A549 (cell line): ENCODE results near the gene NEDD4L.

Experiments used
- BCL3 ChIP-seq: fragments of >200 bp; sonication (Bioruptor Twin); formaldehyde crosslinking; IDR thresholded peaks from 3 replicates; pipeline ENCODE4 v1.6.1; 2016
- CHD2 ChIP-seq: fragments of 150-350 bp; IDR thresholded peaks from 2 replicates; pipeline ENCODE4 v1.6.1; 2014; ENCODE audit warnings: low read length; ENCODE audit not compliant: partially characterized antibody
- CTCF ChIP-seq: fragments of >200 bp; sonication (Bioruptor Twin); formaldehyde crosslinking; IDR thresholded peaks from 3 replicates; pipeline ENCODE4 v1.5.1; 2016
- EP300 ChIP-seq, 2 experiments: fragments of >200 bp; sonication (Bioruptor Twin); formaldehyde crosslinking; IDR thresholded peaks; 2 replicates in 1 of 2; 3 replicates in 1 of 2; pipeline ENCODE4 v1.6.1; 2016 to 2017
- JUN ChIP-seq, 2 experiments: fragments of >200 bp; sonication (Bioruptor Twin); formaldehyde crosslinking; IDR thresholded peaks; 2 replicates in 1 of 2; 3 replicates in 1 of 2; pipeline ENCODE4 v1.6.1; 2016 to 2017
- JUNB ChIP-seq: fragments of >200 bp; sonication (Bioruptor Twin); formaldehyde crosslinking; IDR thresholded peaks from 2 replicates; pipeline ENCODE4 v1.6.1; 2016
- POLR2A ChIP-seq: IDR thresholded peaks from 2 replicates; pipeline ENCODE4 v1.6.1; 2012; ENCODE audit warnings: mild to moderate bottlenecking, low read length
- REST ChIP-seq: fragments of 200-600 bp; sonication (generic); IDR thresholded peaks from 2 replicates; pipeline ENCODE4 v1.6.1; 2016; ENCODE audit warnings: antibody characterized with exemption, mild to moderate bottlenecking, moderate library complexity
- ZFP36 ChIP-seq: fragments of 450-650 bp; IDR thresholded peaks from 2 replicates; pipeline ENCODE4 v1.6.1; 2014; ENCODE audit warnings: borderline replicate concordance; ENCODE audit not compliant: partially characterized antibody
- ZNF302 ChIP-seq: fragments of 250-450 bp; sonication (Bioruptor Pico); IDR thresholded peaks from 2 replicates; pipeline ENCODE4 v1.9.0; 2021; ENCODE audit warnings: inconsistent platforms, mild to moderate bottlenecking, moderate library complexity

- TF ChIP-seq REST (no peak), CHD2 (no peak), JUN (IDR thresholded peaks at IDR 0.05) (no peak), POLR2A (no peak), CTCF (no peak), ZFP36 (no peak), ZNF302 (CRISPR knock-in tag) (no peak), EP300 (IDR thresholded peaks at IDR 0.05) (no peak), JUNB (no peak), BCL3 (no peak)
Measured at GRCh38 chr18:58054041-58054781, 10.2 kb downstream of the NEDD4L start.
